SKM-1 (cell line): Measurements from ENCODE around the gene FAM120AOS.

ENCODE experiments used
- DNase-seq: peaks from one replicate; lab custom pipeline; 2025; ENCODE audit not compliant: unreplicated experiment; lab: John Stamatoyannopoulos, UW

FAM120AOS gene

DNA sequence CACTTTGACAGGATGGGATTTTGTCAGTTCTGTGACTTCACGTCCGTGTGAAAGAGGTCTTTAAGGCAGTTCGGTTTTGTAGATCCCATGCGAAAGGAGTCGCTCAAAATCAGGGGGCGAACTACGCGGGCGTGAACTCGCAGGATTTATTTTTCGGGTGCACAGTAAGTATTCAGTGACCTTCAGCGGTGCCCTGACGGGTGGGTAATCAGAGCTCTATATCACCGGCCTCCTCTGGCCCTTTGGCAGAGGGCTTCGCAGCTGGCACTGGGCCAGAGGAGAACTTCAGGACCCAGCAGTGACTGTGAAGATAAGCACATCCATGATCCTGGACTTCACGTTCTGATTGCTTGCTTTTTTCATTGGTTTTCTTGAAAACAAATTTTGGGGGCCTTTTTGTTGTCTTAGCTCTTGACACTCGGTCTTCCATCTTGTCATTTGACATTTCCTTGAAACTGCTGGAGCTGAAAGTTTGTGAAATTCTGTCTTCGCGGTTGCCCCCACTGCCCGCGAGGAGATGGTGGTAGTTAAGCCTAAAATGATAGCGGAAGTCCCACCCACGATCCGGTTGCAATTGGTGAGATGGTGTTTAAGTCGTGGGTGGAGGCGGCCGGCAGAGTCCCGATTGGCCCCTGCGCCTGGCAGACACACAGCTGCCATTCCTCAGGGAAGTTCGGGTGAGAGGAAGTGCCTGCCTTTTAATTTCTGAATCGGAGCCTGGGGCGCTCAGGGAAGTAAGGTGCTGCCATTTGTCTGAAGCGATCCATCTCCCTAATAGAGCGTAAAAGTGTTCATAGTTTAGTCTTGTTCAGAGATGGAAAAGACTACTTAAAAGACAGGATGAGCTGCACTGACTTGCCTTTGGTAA lies at the start of gene FAM120AOS:
FAM120AOS (minus strand) TSS at position 535 of the 868 bp plus-strand sequence. CDS start 872 bp downstream, outside the sequence.
- DNase-seq = peak; percentile 61

- DNase-seq = no peak
Observed at GRCh38 chr9:93501406-93501805, 48.0 kb upstream of the FAM120AOS start.

DNA sequence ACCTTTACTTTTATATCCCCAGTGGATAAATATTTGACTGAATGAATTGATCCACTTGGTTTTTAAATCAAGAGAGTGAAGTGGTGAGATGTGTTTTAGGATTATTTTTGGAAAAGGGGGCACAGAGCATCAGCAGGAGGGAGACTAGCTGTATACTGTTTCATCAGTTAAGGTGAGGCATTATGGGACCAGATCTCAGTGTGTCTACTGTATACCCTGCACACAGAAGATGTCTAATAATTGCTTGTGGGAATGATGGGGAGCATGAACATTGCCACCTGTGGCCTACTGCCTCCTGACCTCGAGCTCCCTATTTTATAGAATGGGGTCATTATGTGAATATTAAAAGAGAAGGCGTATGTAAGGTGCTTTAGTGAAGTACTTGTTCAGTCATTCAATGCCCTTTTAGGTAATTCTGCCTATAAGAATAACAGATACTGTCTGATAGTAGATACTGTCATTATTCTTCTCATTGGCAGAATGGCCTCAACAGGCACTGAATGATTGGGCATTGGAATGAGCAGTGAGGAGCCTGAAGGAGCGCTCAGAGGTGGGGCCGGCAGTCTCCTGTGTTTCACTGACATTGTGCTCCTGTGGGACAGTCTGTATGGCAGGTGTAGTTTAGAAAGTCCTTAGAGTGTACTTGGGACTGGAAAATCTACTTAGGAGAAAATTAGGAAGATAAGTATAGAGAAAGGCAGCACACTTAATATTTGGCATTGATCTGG lies 47.4 kb upstream of the FAM120AOS start:
- DNase-seq = no peak

GRCh38 chr9:93496285-93496684 lies 42.9 kb upstream of the FAM120AOS start:
- DNase-seq = no peak

- DNase-seq = no peak
Observed at GRCh38 chr9:93493949-93494348, 40.6 kb upstream of the FAM120AOS start.

GRCh38 chr9:93492327-93492726 lies 38.9 kb upstream of the FAM120AOS start:
- DNase-seq = no peak

- DNase-seq = no peak
Observed at GRCh38 chr9:93491593-93492232, 38.3 kb upstream of the FAM120AOS start.

DNA sequence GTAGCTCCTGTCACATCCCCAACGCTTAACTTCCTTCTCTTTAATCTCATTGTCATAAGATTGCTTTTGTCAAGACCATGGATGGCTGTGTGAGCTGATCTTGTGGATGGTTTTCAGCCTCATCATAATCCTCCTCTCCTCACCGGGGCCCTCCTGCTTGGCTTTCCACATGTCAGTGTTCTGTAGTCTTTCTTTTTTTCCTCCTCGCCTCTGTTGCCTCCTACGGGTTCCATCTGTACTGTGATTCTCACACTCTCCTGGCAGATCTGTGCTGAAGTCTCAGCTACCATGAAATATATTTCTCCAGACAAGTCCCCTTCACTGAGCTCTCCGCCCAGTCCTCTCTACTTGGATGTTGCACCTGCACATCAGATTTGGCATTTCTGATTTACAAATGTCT lies 34.9 kb upstream of the FAM120AOS start:
- no peak for DNase-seq

- no peak for DNase-seq
Observed at GRCh38 chr9:93486268-93486667, 32.9 kb upstream of the FAM120AOS start.

DNA sequence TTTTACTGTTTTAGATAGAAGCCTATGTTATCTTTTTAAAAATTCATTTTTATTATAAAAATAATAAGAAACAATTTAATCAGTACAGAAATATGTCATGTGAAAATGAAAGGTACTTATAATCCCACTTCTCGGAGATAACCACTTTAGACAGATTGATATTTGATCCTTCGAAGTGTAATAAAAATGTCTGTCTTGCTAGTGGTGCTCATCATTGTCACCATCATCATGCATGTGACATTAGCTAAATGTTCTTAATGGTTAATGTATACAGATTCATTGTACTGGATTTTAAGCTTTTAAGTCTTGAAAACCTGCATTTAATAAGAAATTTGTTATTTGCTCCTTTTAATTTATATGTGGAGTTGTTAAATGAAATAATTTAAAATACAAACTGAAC lies 30.1 kb upstream of the FAM120AOS start:
- DNase-seq = no peak

DNA sequence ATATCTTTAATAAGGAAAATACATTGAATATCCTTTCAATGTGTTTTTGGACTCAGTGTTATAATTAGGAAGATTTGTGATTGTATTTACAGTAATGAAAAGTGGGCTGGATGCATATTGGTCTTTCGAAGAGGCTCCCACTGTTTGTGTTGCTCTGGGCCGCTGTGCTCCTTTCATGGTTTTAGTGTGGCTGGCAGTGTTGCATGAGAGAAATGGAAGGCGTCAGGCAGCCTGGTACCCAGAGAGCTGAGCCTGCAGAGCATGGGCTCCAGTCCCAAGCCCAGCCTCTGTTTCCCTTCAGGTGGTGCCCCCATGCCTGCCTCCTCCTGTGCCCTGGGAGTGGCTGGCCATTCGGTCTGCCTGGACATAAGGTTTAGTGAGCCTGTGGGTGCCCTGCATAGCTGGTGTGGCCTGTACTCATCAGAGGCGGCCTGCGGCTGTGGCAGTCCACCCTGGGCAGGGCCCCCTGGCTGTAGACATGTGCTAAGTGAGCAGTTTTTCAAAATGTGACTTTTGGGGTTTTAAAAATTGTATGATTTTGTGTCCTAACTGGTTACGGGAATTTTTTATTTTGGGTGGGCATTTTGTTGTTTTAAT lies 27.4 kb upstream of the FAM120AOS start:
- no peak for DNase-seq

- no peak for DNase-seq
Observed at GRCh38 chr9:93480262-93480661, 26.9 kb upstream of the FAM120AOS start.

DNA sequence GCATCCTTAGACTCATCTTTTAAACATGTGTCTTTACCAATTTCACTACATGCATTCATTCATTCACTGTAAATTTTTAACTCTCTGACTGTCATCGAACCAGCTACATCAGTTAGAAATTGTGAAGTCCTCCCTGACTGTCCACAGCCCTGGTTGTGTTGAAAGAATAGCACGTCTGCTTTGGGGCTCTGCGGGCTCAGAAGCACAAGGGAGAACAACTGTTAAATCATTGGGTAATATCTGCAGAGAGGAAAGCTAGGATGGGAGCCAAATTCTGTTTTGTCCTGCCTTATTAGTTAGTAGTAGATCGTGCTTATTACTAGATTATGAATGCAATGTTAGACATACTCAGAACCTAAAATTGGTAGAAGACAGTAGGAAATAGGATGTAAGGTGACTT lies 26.3 kb upstream of the FAM120AOS start:
- no peak for DNase-seq

DNA sequence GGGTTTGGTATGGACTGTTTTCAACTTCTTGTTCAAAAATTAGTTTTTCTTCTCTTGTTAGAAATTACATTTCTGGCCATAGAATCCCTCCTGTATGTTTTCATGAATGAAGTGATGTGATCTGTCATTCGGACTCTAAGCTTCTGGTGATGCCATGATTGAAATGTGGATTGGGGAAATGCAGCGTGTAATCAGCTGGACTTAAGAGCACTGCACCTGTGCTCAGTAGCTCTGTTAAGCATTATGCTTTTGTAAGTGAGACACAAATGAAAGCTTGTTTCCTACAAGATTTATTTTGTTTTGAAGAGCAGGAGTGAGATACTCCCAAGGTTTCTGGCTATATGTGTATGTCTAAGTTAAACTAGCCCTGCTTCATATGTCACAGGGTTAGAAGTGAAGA lies 24.0 kb upstream of the FAM120AOS start:
- DNase-seq = no peak

GRCh38 chr9:93476924-93477323 lies 23.5 kb upstream of the FAM120AOS start:
- DNase-seq = no peak

DNA sequence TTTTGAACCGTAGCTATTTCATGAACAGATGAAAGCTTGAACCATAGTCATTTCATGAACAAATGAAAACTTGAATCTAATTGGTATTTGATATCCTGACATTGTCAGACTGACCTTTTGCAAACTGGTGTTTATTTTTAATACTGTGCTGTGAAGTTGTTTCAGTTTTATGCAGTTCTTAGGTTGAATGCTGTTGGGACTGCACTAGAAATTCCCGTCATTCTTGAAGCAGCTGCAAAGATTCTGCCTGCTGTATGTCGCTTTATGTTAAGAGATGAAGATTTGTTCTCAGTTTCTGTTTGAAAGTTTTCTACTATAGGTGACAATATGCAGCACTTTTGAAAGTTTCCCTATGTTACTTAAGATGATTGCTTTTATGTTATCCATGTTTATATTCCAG lies 22.5 kb upstream of the FAM120AOS start:
- DNase-seq = no peak

GRCh38 chr9:93475108-93475507 lies 21.7 kb upstream of the FAM120AOS start:
- no peak for DNase-seq

- DNase-seq = no peak
Observed at GRCh38 chr9:93473411-93473810, 20.0 kb upstream of the FAM120AOS start.

DNA sequence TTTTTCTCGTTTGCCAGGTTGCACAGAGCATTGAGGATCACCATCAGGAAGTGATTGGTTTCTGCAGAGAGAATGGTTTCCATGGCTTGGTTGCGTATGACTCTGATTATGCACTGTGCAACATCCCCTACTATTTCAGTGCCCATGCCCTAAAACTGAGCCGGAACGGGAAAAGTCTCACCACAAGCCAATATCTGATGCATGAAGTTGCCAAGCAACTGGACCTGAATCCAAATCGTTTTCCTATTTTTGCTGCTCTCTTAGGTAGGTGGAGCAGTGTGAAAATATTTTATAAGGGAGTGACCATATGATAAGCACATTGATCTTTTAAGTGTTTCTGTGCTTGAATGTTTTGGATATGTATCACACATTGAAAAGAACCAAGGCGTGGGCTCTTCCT lies 17.7 kb upstream of the FAM120AOS start:
- no peak for DNase-seq

DNA sequence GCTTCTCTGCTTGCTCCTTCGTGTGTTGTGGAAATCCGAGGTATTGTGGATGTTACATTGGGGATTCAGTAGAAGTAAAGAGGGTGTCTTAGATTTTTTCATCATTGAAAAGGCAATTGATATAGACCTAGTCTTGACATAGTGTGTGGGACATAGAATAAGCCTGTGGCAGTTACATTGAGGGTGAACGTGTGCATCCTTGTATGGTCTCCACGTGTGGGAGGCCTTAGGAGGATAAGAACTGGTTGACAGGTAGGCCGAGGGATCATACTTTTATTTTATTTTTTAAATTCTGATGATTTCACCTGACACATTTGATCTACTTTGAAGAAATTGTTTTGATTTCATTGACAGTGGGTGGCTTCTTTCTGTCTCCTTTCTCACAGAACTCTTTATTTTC lies 17.0 kb upstream of the FAM120AOS start:
- DNase-seq = no peak

- no peak for DNase-seq
Observed at GRCh38 chr9:93468763-93469456, 15.5 kb upstream of the FAM120AOS start.
